K562 (cell line): ENCODE data around the gene BRPF1. TPM values are rescaled to one million over a fixed set of nuclear protein-coding genes. Genes with fewer than 3 reads are reported as not detected.

Experiments used
- ATF1 ChIP-seq, 2 experiments: fragments of 450-650 bp in 1 of 2; IDR thresholded peaks; 2 replicates each; pipeline ENCODE4 v1.6.1; 2016; ENCODE audit warnings: missing compliant biosample characterization in 1 of 2, missing genetic modification characterization in 1 of 2
- ATF7 ChIP-seq: fragments of 450-650 bp; IDR thresholded peaks from 2 replicates; pipeline ENCODE4 v1.7.1; 2014; ENCODE audit warnings: mild to moderate bottlenecking, moderate library complexity
- HMG20A ChIP-seq: fragments of 450-650 bp; formaldehyde crosslinking; conservative IDR thresholded peaks from 2 replicates; pipeline ENCODE4 v1.4.0; 2020; ENCODE audit warnings: mild to moderate bottlenecking, mixed read lengths
- HMG20B ChIP-seq: fragments of 250-450 bp; sonication (Bioruptor Pico); IDR thresholded peaks from 2 replicates; pipeline ENCODE4 v1.5.0; 2021; ENCODE audit warnings: mild to moderate bottlenecking
- ILF3 ChIP-seq: fragments of 450-650 bp; IDR thresholded peaks from 2 replicates; pipeline ENCODE4 v1.6.1; 2018; ENCODE audit warnings: antibody characterized with exemption, mild to moderate bottlenecking, moderate library complexity, borderline replicate concordance
- MTF1 ChIP-seq: fragments of 250-450 bp; sonication (Bioruptor Pico); IDR thresholded peaks from 2 replicates; pipeline ENCODE4 v1.9.0; 2021; ENCODE audit warnings: moderate library complexity, mild to moderate bottlenecking, inconsistent platforms, borderline replicate concordance
- NCOA4 ChIP-seq: fragments of 450-650 bp; IDR thresholded peaks from 2 replicates; pipeline ENCODE4 v1.6.1; 2018; ENCODE audit warnings: mild to moderate bottlenecking; ENCODE audit not compliant: partially characterized antibody
- NFIC ChIP-seq: fragments of 450-650 bp; IDR thresholded peaks from 2 replicates; pipeline ENCODE4 v1.6.1; 2017; ENCODE audit warnings: mild to moderate bottlenecking, inconsistent platforms
- PTRF ChIP-seq: fragments of 450-650 bp; IDR thresholded peaks from 2 replicates; pipeline ENCODE4 v1.6.1; 2016; ENCODE audit warnings: mild to moderate bottlenecking, missing genetic modification characterization, missing compliant biosample characterization
- RBBP5 ChIP-seq: fragments of 200-600 bp; sonication (generic); IDR thresholded peaks from 2 replicates; pipeline ENCODE4 v1.6.1; 2012; ENCODE audit warnings: borderline replicate concordance, mild to moderate bottlenecking, low read length, control low read depth, inconsistent platforms; ENCODE audit not compliant: insufficient read depth, poor library complexity, severe bottlenecking
- SIN3B ChIP-seq: fragments of 450-650 bp; IDR thresholded peaks from 2 replicates; pipeline ENCODE4 v1.6.1; 2017; ENCODE audit warnings: low read depth, mild to moderate bottlenecking, moderate library complexity
- ZBTB8A ChIP-seq: fragments of 450-650 bp; IDR thresholded peaks from 2 replicates; pipeline ENCODE4 v1.6.1; 2018; ENCODE audit warnings: mild to moderate bottlenecking, moderate library complexity; ENCODE audit not compliant: partially characterized antibody
- ZC3H8 ChIP-seq: fragments of 450-650 bp; IDR thresholded peaks from 2 replicates; pipeline ENCODE4 v1.6.1; 2017
- ZFPM2 ChIP-seq: fragments of 250-450 bp; sonication (Bioruptor Pico); IDR thresholded peaks from 2 replicates; pipeline ENCODE4 v1.5.1; 2022; ENCODE audit warnings: mild to moderate bottlenecking
- ZNF124 ChIP-seq: sonication (generic); formaldehyde crosslinking; IDR thresholded peaks from 2 replicates; pipeline ENCODE4 v1.8.1; 2022; ENCODE audit warnings: missing genetic modification reagents
- ZSCAN32 ChIP-seq: fragments of 450-650 bp; formaldehyde crosslinking; IDR thresholded peaks from 2 replicates; pipeline ENCODE4 v1.4.0; 2020; ENCODE audit warnings: mild to moderate bottlenecking, moderate library complexity
- polyA plus RNA-seq, 8 experiments: library from polyadenylated mRNA; depleted of rRNA in 4 of 8; stranded (reverse) in 5 of 8; unstranded in 3 of 8; fragments of >200 nt; fragmentation: Nextera tagmentation in 2 of 8; fragmentation: Illumina TruSeq in 1 of 8; extraction: Ambion mirVana in 2 of 8; extraction: Trizol in 1 of 8; gene quantifications; 2 replicates each; pipeline versions ENCODE4 v1.2.1 to v1.2.3, GENCODE V29; 2011 to 2014; ENCODE audit warnings: inconsistent platforms in 1 of 8, missing spikeins in 1 of 8
- total RNA-seq, 7 experiments: library from RNA; depleted of rRNA in 6 of 7; stranded (reverse); fragments of >200 nt in 6 of 7; fragmentation: Illumina TruSeq in 2 of 7; extraction: Trizol in 2 of 7; gene quantifications; 2 replicates each; pipeline versions ENCODE4 v1.2.1 to v1.2.3, GENCODE V29; 2011 to 2021; ENCODE audit warnings: low replicate concordance in 1 of 7
- TF ChIP-seq, protein P1 (sequence below), 2 experiments: fragments of 450-650 bp in 1 of 2; sonication (generic) in 1 of 2; formaldehyde crosslinking; conservative IDR thresholded peaks; 2 replicates each; pipeline versions ENCODE4 v1.4.0 to v1.8.1; 2020 to 2022; ENCODE audit warnings: mild to moderate bottlenecking in 1 of 2, missing genetic modification reagents in 1 of 2
- TF ChIP-seq, protein P2 (sequence below): fragments of 450-650 bp; formaldehyde crosslinking; IDR thresholded peaks from 2 replicates; pipeline ENCODE4 v1.4.0; 2020; ENCODE audit warnings: mild to moderate bottlenecking, moderate library complexity
- TF ChIP-seq, protein P3 (sequence below): IDR thresholded peaks from 2 replicates; pipeline ENCODE4 v1.6.1; 2011; ENCODE audit warnings: borderline replicate concordance, low read depth, mild to moderate bottlenecking, moderate library complexity, low read length; ENCODE audit not compliant: insufficient read depth, poor library complexity, severe bottlenecking
- TF ChIP-seq, protein P4 (sequence below): fragments of 200-800 bp; sonication (Bioruptor generic); IDR thresholded peaks from 2 replicates; pipeline ENCODE4 v1.6.1; 2017; ENCODE audit warnings: missing genetic modification characterization, missing compliant biosample characterization
- TF ChIP-seq, protein P5 (sequence below): fragments of 250-450 bp; sonication (Bioruptor Pico); IDR thresholded peaks from 2 replicates; pipeline ENCODE4 v1.5.0; 2020; ENCODE audit warnings: mild to moderate bottlenecking, borderline replicate concordance

BRPF1 gene
- total and polyA plus RNA-seq, 9 of the 15 experiments (the other 6 are each of a cell fraction or from before 2014, with no cell fraction given) = 1.1 to 40.2 (median 23.5) TPM

DNA sequence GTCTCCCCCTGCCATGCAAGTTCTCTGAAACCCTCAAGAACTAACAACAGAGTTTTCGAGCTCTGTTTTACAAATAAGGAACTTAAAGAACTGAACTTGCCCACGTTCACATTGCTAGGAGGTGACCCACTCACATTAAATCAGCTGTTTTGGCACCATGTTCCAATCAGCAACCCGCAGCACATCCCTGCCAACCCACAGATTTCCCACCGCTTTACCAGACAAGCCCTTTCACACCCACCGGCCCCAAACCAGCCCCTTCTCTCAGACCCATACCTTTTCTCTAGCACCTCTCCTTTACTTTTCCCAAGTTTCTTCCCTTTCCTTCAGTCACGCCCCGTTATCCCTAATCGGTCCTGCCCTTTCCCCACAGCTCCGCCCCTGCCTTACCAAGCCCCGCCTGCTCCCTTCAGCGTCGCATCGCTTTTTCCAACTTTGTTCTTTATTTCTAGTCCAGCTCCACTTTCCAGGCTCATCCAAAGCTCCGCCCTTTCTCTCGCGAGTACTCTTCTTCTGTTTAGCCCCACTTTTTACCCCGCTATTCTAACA, 804 bp upstream of the BRPF1 start (continued):
- no peak for TF ChIP-seq ILF3
- TF ChIP-seq, protein P1, sequence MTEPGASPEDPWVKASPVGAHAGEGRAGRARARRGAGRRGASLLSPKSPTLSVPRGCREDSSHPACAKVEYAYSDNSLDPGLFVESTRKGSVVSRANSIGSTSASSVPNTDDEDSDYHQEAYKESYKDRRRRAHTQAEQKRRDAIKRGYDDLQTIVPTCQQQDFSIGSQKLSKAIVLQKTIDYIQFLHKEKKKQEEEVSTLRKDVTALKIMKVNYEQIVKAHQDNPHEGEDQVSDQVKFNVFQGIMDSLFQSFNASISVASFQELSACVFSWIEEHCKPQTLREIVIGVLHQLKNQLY (CRISPR knock-in tag; conservative IDR thresholded peaks at IDR 0.05) = no peak
- no peak for TF ChIP-seq ZBTB8A
- TF ChIP-seq ZC3H8 = 0 out of 2 replicates have a peak, but pooled peaks have one; percentile 72
- TF ChIP-seq PTRF = no peak
- TF ChIP-seq ZFPM2 = no peak
- TF ChIP-seq NCOA4 = no peak
- no peak for TF ChIP-seq ATF7
- TF ChIP-seq, protein P2, sequence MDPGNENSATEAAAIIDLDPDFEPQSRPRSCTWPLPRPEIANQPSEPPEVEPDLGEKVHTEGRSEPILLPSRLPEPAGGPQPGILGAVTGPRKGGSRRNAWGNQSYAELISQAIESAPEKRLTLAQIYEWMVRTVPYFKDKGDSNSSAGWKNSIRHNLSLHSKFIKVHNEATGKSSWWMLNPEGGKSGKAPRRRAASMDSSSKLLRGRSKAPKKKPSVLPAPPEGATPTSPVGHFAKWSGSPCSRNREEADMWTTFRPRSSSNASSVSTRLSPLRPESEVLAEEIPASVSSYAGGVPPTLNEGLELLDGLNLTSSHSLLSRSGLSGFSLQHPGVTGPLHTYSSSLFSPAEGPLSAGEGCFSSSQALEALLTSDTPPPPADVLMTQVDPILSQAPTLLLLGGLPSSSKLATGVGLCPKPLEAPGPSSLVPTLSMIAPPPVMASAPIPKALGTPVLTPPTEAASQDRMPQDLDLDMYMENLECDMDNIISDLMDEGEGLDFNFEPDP (CRISPR knock-in tag) = no peak
- TF ChIP-seq ZSCAN32 (CRISPR knock-in tag) = no peak
- TF ChIP-seq, protein P3, sequence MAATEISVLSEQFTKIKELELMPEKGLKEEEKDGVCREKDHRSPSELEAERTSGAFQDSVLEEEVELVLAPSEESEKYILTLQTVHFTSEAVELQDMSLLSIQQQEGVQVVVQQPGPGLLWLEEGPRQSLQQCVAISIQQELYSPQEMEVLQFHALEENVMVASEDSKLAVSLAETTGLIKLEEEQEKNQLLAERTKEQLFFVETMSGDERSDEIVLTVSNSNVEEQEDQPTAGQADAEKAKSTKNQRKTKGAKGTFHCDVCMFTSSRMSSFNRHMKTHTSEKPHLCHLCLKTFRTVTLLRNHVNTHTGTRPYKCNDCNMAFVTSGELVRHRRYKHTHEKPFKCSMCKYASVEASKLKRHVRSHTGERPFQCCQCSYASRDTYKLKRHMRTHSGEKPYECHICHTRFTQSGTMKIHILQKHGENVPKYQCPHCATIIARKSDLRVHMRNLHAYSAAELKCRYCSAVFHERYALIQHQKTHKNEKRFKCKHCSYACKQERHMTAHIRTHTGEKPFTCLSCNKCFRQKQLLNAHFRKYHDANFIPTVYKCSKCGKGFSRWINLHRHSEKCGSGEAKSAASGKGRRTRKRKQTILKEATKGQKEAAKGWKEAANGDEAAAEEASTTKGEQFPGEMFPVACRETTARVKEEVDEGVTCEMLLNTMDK = no peak
- TF ChIP-seq HMG20B (CRISPR knock-in tag) = no peak
- TF ChIP-seq MTF1 (CRISPR knock-in tag) = no peak
- no peak for TF ChIP-seq SIN3B
- TF ChIP-seq HMG20A (CRISPR knock-in tag) = no peak
- no peak for TF ChIP-seq ZNF124
- TF ChIP-seq RBBP5 = no peak
- TF ChIP-seq, protein P4, sequence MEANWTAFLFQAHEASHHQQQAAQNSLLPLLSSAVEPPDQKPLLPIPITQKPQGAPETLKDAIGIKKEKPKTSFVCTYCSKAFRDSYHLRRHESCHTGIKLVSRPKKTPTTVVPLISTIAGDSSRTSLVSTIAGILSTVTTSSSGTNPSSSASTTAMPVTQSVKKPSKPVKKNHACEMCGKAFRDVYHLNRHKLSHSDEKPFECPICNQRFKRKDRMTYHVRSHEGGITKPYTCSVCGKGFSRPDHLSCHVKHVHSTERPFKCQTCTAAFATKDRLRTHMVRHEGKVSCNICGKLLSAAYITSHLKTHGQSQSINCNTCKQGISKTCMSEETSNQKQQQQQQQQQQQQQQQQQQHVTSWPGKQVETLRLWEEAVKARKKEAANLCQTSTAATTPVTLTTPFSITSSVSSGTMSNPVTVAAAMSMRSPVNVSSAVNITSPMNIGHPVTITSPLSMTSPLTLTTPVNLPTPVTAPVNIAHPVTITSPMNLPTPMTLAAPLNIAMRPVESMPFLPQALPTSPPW (CRISPR knock-in tag) = no peak
- TF ChIP-seq ATF1 (CRISPR knock-in tag; IDR thresholded peaks at IDR 0.05) = no peak
- no peak for TF ChIP-seq ATF1 (tag; IDR thresholded peaks at IDR 0.05)
- TF ChIP-seq, protein P5, sequence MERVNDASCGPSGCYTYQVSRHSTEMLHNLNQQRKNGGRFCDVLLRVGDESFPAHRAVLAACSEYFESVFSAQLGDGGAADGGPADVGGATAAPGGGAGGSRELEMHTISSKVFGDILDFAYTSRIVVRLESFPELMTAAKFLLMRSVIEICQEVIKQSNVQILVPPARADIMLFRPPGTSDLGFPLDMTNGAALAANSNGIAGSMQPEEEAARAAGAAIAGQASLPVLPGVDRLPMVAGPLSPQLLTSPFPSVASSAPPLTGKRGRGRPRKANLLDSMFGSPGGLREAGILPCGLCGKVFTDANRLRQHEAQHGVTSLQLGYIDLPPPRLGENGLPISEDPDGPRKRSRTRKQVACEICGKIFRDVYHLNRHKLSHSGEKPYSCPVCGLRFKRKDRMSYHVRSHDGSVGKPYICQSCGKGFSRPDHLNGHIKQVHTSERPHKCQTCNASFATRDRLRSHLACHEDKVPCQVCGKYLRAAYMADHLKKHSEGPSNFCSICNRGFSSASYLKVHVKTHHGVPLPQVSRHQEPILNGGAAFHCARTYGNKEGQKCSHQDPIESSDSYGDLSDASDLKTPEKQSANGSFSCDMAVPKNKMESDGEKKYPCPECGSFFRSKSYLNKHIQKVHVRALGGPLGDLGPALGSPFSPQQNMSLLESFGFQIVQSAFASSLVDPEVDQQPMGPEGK = no peak
- TF ChIP-seq NFIC = no peak
